Esophagus (tissue), 2 donors: ENCODE data around the gene IFITM5. TPM values are rescaled to one million over a fixed set of nuclear protein-coding genes. Genes with fewer than 3 reads are reported as not detected.

Experiments used
- H3K27ac ChIP-seq, 2 donors: one replicate each; pipeline ENCODE4 v1.5.1; 2013; ENCODE audit warnings: low read depth in 2 of 2, mild to moderate bottlenecking in 2 of 2, inconsistent platforms in 1 of 2, low read length in 1 of 2, moderate library complexity in 1 of 2
- H3K27me3 ChIP-seq, 2 donors: one replicate each; pipeline ENCODE4 v1.6.1; 2013; ENCODE audit warnings: low read length in 2 of 2, control low read depth in 1 of 2, mild to moderate bottlenecking in 1 of 2; ENCODE audit not compliant: insufficient read depth in 2 of 2, control insufficient read depth in 1 of 2
- H3K36me3 ChIP-seq, 2 donors: one replicate each; pipeline ENCODE4 v1.6.1; 2013; ENCODE audit warnings: low read length in 1 of 2; ENCODE audit not compliant: control insufficient read depth in 2 of 2, insufficient read depth in 2 of 2
- H3K4me1 ChIP-seq, 2 donors: one replicate each; pipeline ENCODE4 v1.6.1; 2013; ENCODE audit warnings: low read length in 1 of 2; ENCODE audit not compliant: control insufficient read depth in 2 of 2, insufficient read depth in 2 of 2
- H3K4me3 ChIP-seq, 2 donors: one replicate each; pipeline ENCODE4 v1.5.1; 2013; ENCODE audit warnings: low read length in 2 of 2, mild to moderate bottlenecking in 2 of 2, low read depth in 1 of 2, moderate library complexity in 1 of 2
- H3K9me3 ChIP-seq, 2 donors: one replicate each; pipeline ENCODE4 v1.6.1; 2013; ENCODE audit warnings: mild to moderate bottlenecking in 2 of 2, low read depth in 1 of 2, low read length in 1 of 2, moderate library complexity in 1 of 2; ENCODE audit not compliant: control insufficient read depth in 2 of 2, insufficient read depth in 1 of 2
- WGBS, 2 donors: extraction: QIAGEN DNeasy Blood & Tissue Kit; methylation state at CpG; one replicate each; pipeline ENCODE4 v1.1.7; 2013; 5-methylcytosine and 5-hydroxymethylcytosine counted together
- polyA plus RNA-seq, 2 donors: library from polyadenylated mRNA; stranded (reverse); fragments of 200-250 nt; gene quantifications; one replicate each; pipeline ENCODE4 v1.2.3, GENCODE V29; 2013
- donor health status: healthy with polysubstance abuse.
- donor health status: Bipolar disorder and iron deficiency.

Gene IFITM5
- polyA plus RNA-seq, 2 donors, result not detected

DNA sequence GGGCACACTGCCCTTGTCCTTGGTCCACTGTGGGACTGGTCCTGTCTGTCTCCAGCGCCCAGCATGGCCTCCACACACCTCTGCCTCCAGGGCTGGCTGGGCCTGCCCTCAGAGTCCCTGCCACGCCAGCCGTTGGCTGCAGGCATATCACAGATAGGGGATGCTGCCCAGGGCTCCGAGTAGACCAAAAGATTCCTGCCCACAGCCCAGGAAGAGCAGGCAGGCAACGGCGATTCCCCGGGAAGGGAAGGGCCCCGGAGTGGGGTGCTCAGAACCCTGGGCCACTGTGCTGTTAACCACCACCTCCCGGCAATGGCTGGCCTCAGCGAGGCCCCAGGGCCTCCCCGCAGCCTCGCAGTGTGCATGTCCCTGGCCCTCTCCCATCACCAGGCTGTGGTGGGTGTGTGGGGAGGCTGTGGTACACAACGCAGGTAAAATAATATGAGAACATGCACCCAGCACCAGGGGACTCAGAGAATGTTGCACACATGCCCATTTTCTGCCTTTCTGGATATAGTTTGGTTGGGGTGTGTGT is 2.2 kb downstream of the IFITM5 start:
- H3K4me1 ChIP-seq, result peaks cover 2 to 5% of the 10 kb centered on the region in 2 donors
- H3K27me3 ChIP-seq, result no peaks in the 10 kb centered on the region
- no peak overlapping the region for H3K4me3 ChIP-seq
- 56% methylated on average over 13 of the region's 13 CpGs for WGBS, 2 donors
- H3K9me3 ChIP-seq, result no peaks in the 10 kb centered on the region
- H3K27ac ChIP-seq, result no peak overlapping the region
- H3K36me3 ChIP-seq, result peaks cover 0 to 12% of the 10 kb centered on the region in 2 donors

GRCh38 chr11:296171-297050 is 2.9 kb downstream of the IFITM5 start:
- WGBS, 2 donors, result 75% methylated on average over 35 of the region's 35 CpGs

GRCh38 chr11:295351-296170 is 3.8 kb downstream of the IFITM5 start:
- WGBS, 2 donors, result 81% methylated on average over 26 of the region's 26 CpGs
- Histone ChIP-seq H3K27ac (no peak overlapping the region), H3K27me3 (no peaks in the 10 kb centered on the region), H3K4me1 (peaks cover 2 to 5% of the 10 kb centered on the region in 2 donors), H3K36me3 (peaks cover 0 to 15% of the 10 kb centered on the region in 2 donors), H3K4me3 (no peak overlapping the region), H3K9me3 (no peaks in the 10 kb centered on the region)

More at GRCh38 chr11:296171-297050, 2.9 kb downstream of the IFITM5 start:
- Histone ChIP-seq H3K36me3 (peaks cover 0 to 15% of the 10 kb centered on the region in 2 donors), H3K4me3 (no peak overlapping the region), H3K27me3 (no peaks in the 10 kb centered on the region), H3K9me3 (no peaks in the 10 kb centered on the region), H3K27ac (no peak overlapping the region), H3K4me1 (peaks cover 2 to 5% of the 10 kb centered on the region in 2 donors)

GRCh38 chr11:294780-295179 is 4.5 kb downstream of the IFITM5 start:
- Histone ChIP-seq H3K4me1 (peaks cover 2 to 8% of the 10 kb centered on the region in 2 donors), H3K27ac (no peak overlapping the region), H3K4me3 (no peak overlapping the region), H3K36me3 (peaks cover 0 to 15% of the 10 kb centered on the region in 2 donors), H3K27me3 (no peaks in the 10 kb centered on the region), H3K9me3 (no peaks in the 10 kb centered on the region)
- WGBS, 2 donors, result 90 to 92% methylated on average over 16 of the region's 16 CpGs

DNA sequence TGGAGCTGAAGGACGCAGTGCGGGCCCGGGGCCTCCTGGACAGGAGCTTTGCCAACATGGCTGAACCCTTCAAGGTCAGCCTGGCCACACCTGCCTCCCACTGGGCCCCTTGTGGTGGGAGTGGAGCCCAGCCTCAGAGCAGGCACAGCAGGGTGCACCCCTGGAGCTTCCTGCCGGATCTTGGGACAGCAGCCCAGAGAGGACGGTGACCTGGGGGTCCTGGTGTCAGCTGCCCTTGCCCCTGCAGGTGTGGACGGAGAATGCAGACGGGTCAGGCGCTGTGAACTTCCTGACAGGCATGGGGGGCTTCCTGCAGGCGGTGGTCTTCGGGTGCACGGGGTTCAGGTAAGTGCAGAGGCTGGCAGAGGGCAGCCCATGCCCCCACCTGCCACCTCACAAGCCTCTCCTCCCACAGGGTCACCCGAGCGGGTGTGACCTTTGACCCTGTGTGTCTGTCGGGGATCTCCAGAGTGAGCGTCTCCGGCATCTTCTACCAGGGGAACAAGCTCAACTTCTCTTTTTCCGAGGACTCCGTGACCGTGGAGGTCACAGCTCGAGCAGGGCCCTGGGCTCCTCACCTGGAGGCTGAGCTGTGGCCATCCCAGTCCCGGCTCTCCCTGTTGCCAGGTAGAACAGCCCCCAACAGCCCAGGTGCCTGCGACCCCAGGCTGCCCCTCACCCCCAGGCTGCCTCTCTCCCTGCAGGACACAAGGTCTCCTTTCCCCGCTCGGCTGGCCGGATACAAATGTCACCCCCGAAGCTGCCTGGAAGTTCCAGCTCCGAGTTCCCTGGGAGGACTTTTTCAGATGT is 5.3 kb downstream of the IFITM5 start:
- Histone ChIP-seq H3K27ac (no peak overlapping the region), H3K4me1 (peaks cover 2 to 11% of the 10 kb centered on the region in 2 donors), H3K4me3 (no peak overlapping the region), H3K27me3 (no peaks in the 10 kb centered on the region), H3K9me3 (no peaks in the 10 kb centered on the region), H3K36me3 (peaks cover 0 to 15% of the 10 kb centered on the region in 2 donors)
- WGBS, 2 donors, result 88 to 90% methylated on average over 25 to 27 of the region's 27 CpGs

DNA sequence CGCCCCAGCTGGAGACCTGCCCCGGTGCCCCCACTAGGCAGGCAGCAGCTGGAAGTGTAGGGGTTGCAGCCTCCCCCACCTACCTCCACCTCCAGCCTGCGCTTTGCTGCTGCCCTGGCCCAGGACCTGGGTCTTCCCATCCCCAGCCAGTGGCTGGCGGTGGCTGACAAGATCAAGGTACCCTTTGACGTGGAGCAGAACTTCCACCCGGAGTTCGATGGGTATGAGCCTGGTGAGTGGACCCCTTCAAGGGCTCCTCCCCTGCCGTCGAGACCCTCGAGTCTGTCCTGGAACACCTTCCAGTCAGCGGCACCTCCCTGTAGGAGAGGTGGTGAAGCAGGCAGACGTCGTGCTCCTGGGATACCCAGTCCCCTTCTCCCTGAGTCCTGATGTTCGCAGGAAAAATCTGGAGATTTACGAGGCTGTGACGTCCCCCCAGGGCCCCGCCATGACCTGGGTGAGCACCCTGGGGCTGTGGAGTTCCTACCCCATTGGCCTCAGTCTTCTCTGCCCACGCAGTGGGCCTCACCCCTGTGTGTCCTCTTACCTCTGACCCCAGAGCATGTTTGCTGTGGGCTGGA is 6.0 kb downstream of the IFITM5 start:
- Histone ChIP-seq H3K27ac (no peak overlapping the region), H3K36me3 (peaks cover 0 to 15% of the 10 kb centered on the region in 2 donors), H3K4me3 (no peak overlapping the region), H3K4me1 (peaks cover 2 to 11% of the 10 kb centered on the region in 2 donors), H3K27me3 (no peaks in the 10 kb centered on the region), H3K9me3 (no peaks in the 10 kb centered on the region)
- WGBS, 2 donors, result 84 to 88% methylated on average over 18 of the region's 18 CpGs

GRCh38 chr11:292211-293121 is 6.9 kb downstream of the IFITM5 start:
- Histone ChIP-seq H3K27ac (no peak overlapping the region), H3K4me3 (no peak overlapping the region), H3K9me3 (no peaks in the 10 kb centered on the region), H3K36me3 (peaks cover 0 to 15% of the 10 kb centered on the region in 2 donors), H3K27me3 (no peaks in the 10 kb centered on the region), H3K4me1 (peaks cover 6 to 12% of the 10 kb centered on the region in 2 donors)
- 89 to 90% methylated on average over 27 to 29 of the region's 29 CpGs for WGBS, 2 donors
